Hypothalamus (tissue), 51 donors: ENCODE data around the gene ZNF662.
A peak's percentile ranks its signal among the peaks of the same experiment; 100 is the strongest.
"Not testable (repeated sequence)": the region's sequence is repeated elsewhere in the genome, so short reads cannot be mapped to it uniquely, and the experiment has no call there.

Experiments
- DNase-seq, 51 donors: peaks; one replicate each; lab custom pipeline; 2025; lab: John Stamatoyannopoulos, UW

The ZNF662 gene

GRCh38 chr3:42906070-42906847 is at the start of gene ZNF662:
Gene ZNF662 (plus strand): TSS chr3:42906142. CDS start chr3:42908115, 1,973 bp downstream.
- peak in 46 of 51 donors; percentile 11 to 76 (median 46) for DNase-seq

- no peak for DNase-seq
Observed at GRCh38 chr3:42856544-42856943, 49.4 kb upstream of the ZNF662 start.

DNA sequence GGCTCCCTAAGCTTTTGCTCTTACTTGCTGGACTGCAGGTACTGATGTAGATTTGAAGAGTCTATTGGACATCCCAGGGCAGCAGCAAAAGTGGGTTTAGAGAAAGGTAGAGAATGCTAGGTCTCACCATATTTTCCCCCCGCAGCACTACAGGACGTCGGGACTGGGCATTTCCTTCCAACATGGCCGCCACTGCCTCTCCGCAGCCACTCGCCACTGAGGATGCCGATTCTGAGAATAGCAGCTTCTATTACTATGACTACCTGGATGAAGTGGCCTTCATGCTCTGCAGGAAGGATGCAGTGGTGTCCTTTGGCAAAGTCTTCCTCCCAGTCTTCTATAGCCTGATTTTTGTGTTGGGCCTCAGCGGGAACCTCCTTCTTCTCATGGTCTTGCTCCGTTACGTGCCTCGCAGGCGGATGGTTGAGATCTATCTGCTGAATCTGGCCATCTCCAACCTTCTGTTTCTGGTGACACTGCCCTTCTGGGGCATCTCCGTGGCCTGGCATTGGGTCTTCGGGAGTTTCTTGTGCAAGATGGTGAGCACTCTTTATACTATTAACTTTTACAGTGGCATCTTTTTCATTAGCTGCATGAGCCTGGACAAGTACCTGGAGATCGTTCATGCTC is 41.5 kb upstream of the ZNF662 start:
- no peak for DNase-seq

DNA sequence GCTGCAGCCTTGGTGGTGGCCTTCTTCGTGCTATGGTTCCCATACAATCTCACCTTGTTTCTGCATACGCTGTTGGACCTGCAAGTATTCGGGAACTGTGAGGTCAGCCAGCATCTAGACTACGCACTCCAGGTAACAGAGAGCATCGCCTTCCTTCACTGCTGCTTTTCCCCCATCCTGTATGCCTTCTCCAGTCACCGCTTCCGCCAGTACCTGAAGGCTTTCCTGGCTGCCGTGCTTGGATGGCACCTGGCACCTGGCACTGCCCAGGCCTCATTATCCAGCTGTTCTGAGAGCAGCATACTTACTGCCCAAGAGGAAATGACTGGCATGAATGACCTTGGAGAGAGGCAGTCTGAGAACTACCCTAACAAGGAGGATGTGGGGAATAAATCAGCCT is 40.7 kb upstream of the ZNF662 start:
- no peak for DNase-seq

GRCh38 chr3:42867138-42867537 is 38.8 kb upstream of the ZNF662 start:
- no peak for DNase-seq

- no peak for DNase-seq
Observed at GRCh38 chr3:42868841-42869240, 37.1 kb upstream of the ZNF662 start.

GRCh38 chr3:42871592-42872196 is 34.2 kb upstream of the ZNF662 start:
- peak in 4 of 51 donors; percentile 2 to 11 (median 8) for DNase-seq

GRCh38 chr3:42872718-42873117 is 33.2 kb upstream of the ZNF662 start:
- DNase-seq: no peak

DNA sequence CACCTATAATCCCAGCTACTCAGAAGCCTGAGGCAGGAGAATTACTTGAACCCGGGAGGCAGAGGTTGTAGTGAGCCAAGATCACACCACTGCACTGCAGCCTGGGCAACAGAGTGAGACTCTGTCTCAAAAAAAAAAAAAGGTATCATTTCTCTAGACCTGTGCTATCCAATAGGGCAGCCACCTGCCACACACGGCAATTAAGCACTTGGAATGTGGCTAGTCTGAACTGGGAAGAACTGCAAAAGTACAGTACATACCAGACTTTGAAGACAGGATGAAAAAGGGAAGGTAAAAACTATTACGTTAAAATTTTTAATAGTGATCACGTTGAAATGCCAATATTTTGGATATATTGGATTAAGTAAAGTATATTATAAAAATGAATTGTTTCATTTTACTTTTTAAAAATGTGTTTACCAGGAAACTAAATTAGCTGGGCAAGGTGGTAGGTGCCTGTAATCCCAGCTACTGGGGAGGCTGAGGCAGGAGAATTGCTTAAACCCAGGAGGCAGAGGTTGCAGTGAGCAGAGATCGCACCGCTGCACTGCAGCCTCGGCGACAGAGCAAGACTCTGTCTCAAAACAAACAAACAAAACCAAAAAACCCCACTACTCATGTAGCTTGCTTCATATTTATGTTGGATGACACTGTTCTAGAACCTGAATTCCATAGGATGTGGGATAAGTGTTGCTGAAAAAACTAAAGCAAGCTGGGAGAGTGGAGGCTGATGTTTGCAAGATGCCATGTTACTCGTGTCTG is 32.5 kb upstream of the ZNF662 start:
- no peak for DNase-seq

GRCh38 chr3:42874749-42875148 is 31.2 kb upstream of the ZNF662 start:
- no peak for DNase-seq

- no peak for DNase-seq
Observed at GRCh38 chr3:42875325-42876151, 30.4 kb upstream of the ZNF662 start, which contains the start of gene CYP8B1. Gene CYP8B1 (minus strand): TSS chr3:42875879. CDS start chr3:42875816, 63 bp downstream.

DNA sequence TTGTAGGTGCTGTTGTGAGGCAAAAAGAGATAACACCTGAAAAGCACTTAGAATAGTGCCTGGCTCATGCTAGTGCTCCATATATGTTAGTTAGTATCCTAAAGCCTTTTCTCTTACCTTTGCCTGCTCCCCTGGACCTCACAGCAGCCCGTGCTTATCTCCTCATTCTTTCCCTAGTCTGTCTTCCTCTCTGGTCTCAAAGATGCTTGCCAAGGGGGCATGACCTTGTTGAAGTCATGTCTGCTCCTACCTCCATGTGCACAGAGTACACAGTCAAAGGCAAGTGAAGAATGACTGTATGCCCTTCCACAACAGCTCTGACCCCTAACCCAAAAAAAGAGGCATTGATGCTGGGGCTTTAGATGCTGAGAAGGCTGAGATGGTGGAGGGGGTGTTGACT is 29.5 kb upstream of the ZNF662 start:
- DNase-seq: no peak

DNA sequence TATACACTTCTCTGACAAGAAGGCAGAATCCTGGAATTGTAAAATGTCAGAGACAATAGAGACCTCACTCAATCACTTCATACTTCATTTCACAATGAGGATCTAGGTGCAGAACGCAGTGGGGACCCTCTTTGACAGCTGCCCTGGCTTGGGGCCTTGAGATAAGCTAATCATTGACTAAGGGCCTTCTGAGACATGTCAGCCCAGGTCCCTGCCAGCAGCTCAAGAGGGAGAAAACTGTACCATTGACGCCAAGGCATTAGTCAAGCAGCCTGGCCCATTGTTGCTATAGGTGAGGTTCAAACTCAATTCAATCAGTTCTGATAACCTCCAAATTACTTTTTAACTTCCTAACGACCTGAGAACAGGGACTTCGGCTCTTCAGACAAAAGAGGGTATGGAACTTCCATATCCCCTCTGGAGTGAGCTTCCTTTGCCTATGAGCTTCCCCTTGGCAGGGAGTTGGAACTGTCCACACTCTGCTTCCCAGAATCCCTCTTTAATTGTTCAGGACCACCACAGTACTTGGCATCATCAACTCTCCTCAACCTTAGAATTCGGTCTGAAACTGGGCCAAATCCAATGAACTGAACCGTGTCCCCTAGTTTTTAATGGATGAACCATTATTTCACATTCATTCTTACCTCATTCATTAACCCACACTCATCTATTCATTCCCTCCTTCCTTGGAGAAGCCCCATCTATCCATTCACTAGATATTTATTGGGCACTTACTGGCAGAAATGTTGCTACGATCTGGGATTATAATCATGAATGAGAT is 28.8 kb upstream of the ZNF662 start:
- DNase-seq: no peak

- no peak for DNase-seq
Observed at GRCh38 chr3:42877881-42878280, 28.1 kb upstream of the ZNF662 start.

GRCh38 chr3:42880183-42880582 is 25.8 kb upstream of the ZNF662 start:
- no peak for DNase-seq

- DNase-seq: peak in 49 of 51 donors; percentile 23 to 87 (median 68)
Observed at GRCh38 chr3:42880601-42881451, 25.1 kb upstream of the ZNF662 start.

DNA sequence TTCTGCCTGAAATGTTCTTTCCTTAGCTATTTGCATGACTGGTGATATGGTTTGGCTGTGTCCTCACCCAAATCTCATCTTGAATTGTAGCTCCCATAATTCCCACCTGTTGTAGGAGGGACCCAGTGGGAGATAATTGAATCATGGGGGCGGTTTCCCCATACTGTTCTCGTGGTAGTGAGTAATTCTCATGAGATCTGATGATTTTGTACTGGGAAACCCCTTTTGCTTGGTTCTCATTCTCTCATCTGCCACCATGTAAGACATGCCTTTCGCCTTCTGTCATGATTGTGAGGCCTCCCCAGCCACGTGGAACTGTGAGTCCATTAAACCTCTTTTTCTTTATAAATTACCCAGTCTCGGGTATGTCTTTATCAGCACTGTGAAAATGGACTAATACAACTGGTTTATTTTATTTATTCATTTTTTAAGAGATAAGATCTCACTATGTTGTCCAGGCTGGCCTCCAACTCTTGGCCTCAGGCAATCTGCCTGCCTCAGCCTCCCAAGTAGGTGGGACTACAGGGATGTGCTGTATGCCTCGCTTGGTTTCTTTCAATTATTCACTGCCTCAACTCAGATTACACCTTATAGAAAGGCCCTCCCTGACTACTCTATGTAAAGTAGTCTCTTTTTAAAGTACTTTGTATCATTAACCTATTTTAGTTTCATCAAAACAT is 22.6 kb upstream of the ZNF662 start:
- not testable (repeated sequence) for DNase-seq

DNA sequence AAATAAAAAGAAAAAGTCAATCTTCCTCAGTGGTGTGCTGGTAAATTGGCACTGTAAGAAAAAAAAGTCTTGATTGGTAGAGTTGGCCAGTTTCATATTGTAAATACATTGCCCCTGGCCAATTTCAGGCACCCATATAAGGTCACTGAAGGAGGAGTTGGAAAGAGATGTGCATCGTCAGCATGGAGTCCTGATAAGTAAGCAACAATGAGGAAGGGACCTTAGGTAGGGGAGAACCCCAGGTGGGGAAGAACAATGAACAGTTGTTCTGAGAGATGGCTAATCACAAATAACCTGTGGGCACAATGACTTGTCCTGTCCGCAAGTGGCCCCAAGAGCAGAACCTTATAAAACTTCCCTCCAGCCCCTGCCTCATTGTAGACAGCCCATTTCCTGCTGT is 21.6 kb upstream of the ZNF662 start:
- no peak for DNase-seq
